Fibroblast of skin of left quadriceps (primary cell): Measurements from ENCODE around the gene SLC46A3.
A peak's percentile ranks its signal among the peaks of the same experiment; 100 is the strongest.

Experiments
- DNase-seq, 2 experiments: peaks; one replicate each; pipeline ENCODE4 v3.0.0-alpha.2; 2013; ENCODE audit warnings: low read depth in 2 of 2

Gene SLC46A3

GRCh38 chr13:28680541-28680940, 38.2 kb downstream of the SLC46A3 start:
- no peak for DNase-seq

DNA sequence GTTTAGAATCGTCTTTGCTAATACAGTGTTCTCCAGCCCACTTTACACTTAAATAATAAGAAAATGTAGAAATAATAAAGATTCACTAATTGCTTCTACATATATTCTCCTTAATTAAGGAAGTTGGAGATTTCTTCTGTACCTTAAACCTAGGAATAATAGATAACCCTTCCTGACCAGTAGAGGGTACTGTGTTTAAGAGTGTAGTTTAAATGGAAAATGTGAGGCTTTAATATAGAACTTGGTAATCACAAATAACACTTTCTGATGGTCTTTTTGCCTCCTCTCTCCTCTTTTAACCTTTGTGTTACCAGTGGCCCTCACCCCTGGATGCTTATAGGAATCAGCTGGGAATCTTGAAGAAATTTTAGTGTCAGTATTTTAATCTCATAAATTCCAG, 39.1 kb downstream of the SLC46A3 start:
- DNase-seq, result no peak

- no peak for DNase-seq
Observed at GRCh38 chr13:28678809-28679208, 40.0 kb downstream of the SLC46A3 start.

GRCh38 chr13:28671126-28671792, 47.5 kb downstream of the SLC46A3 start:
- no peak for DNase-seq

DNA sequence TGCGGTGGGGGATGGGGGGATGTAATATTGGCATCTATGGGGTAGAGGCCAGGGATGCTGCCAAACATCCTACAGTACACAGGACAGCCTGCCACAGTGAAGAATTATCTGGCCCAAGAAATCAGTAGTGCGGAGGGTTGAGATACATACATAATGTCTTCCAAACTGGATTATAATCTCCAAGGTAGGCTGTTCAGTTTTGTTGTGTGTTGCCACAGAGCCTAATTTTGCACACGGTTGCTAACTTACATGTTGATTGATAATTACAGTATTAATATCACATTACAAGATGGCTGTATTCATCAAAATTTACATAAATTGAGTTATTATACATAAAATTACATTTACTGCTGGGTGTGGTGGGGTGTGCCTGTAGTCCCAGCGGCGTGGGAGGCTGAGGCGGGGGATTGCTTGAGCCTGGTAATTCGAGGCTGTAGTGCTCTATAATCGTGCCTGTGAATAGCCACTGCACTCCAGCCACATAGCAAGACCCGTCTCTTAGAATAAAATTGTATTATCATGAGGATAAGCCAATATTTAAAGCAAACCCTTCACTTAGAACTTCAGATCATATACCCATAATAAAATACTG, 51.8 kb downstream of the SLC46A3 start:
- no peak for DNase-seq

GRCh38 chr13:28659621-28659970, 59.2 kb downstream of the SLC46A3 start:
- no peak for DNase-seq

DNA sequence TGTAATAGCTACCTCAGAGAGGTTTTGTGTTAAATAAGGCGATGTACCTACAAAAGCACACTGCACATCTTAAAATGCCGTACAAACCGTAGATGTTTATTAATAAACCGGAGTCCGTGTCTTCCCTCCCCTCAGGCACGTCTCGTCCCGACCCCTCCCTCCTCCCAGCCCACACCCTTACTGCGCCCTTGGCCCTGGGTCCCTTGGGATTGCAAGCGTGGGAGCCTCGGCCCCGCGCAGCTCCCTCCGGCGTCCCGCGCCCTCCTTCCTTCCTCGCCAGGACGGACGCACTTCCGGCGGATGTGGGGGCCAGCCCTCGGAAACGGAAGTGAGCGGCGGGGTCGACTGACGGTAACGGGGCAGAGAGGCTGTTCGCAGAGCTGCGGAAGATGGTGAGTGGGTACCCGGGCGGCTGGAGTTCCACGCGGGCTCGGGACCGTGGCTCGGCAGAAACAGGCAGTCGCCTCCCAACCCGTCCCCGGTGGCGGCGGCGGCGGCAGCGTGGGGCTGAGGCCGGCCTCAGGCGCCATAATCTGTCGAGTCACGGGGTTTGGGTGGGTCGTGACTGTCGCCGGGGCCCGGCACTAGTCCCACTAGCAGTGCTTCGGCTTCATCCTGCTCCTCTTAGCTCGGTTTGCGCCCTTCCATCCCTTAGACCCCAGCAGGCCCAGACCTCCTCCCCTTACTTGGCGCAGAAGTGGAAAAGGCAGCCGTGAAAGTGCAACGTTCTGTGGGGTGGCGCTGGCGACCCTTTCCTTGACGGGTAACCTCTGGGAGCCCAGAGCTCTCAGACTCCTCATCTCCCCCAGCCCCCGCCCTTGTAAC, 59.8 kb downstream of the SLC46A3 start, which contains the start of gene POMP:
Gene POMP, plus strand, starts transcription at position 335 of the 825 bp plus-strand sequence. Its CDS starts 55 bp downstream, at position 390.
- DNase-seq, result peak; percentile 79 to 81

GRCh38 chr13:28658539-28658795, 60.3 kb downstream of the SLC46A3 start:
- DNase-seq, result no peak

GRCh38 chr13:28657784-28658538, 60.8 kb downstream of the SLC46A3 start:
- no peak for DNase-seq

GRCh38 chr13:28655561-28655960, 63.2 kb downstream of the SLC46A3 start:
- peak; percentile 44 for DNase-seq

DNA sequence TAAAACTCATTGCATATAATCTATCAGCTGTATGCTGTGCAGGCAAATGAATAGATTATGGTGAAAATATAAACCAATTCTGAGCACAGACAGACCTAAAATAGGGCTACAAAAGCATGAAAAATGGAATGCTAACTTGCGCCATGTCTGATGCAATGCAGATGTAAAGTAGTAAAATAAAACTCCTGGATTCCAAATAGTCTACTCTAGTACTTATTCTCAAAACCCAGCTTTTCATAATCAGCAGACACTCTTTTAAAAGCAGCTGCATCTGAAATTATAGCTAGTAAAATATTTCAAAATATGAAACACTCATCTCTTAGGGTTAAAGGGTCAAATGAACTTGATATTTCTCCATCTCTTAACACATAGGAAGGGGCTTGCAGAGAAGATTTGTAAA, 64.5 kb downstream of the SLC46A3 start:
- DNase-seq, result peak; percentile 52 to 53

DNA sequence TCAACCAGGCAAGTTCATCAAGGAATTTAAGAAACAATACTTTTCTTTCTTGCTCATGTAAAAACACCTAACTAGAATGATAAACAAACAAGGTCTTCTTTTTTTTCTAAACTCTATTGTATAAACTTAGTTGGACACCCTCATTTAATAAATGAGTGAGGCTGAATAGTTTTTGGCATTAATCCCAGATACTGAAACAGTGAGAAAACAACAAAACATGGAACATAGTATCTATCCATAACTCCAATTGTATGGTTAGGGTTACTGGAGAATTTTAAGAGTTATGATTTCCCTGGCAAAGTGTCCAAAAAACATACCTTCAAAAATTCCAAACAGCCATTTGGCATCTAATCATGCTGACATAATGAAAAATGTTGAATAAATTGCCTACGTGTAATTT, 65.7 kb downstream of the SLC46A3 start:
- DNase-seq, result no peak

GRCh38 chr13:28651810-28652401, 66.9 kb downstream of the SLC46A3 start:
- DNase-seq, result no peak

GRCh38 chr13:28650284-28650683, 68.5 kb downstream of the SLC46A3 start:
- DNase-seq, result no peak
